Measurements from ENCODE around the gene PRDM16. TPM values are rescaled to one million over a fixed set of nuclear protein-coding genes. Genes with fewer than 3 reads are reported as not detected.

Gene PRDM16
- total RNA-seq, 4 donors from 2014 or later, result 5.4 to 13.2 (median 7.7) TPM

- no peaks in the 10 kb centered on the region for H3K27me3 ChIP-seq
- no peaks in the 10 kb centered on the region for H3K36me3 ChIP-seq
Observed at GRCh38 chr1:3430820-3431219, 361.8 kb downstream of the PRDM16 start.

GRCh38 chr1:3431266-3431665, 362.3 kb downstream of the PRDM16 start:
- DNase-seq, result no peak
- no peak overlapping the region for H3K4me3 ChIP-seq
- no peak overlapping the region for H3K27ac ChIP-seq
- H3K27me3 ChIP-seq, result no peaks in the 10 kb centered on the region
- no peaks in the 10 kb centered on the region for H3K9me3 ChIP-seq
- TF ChIP-seq, protein P1, sequence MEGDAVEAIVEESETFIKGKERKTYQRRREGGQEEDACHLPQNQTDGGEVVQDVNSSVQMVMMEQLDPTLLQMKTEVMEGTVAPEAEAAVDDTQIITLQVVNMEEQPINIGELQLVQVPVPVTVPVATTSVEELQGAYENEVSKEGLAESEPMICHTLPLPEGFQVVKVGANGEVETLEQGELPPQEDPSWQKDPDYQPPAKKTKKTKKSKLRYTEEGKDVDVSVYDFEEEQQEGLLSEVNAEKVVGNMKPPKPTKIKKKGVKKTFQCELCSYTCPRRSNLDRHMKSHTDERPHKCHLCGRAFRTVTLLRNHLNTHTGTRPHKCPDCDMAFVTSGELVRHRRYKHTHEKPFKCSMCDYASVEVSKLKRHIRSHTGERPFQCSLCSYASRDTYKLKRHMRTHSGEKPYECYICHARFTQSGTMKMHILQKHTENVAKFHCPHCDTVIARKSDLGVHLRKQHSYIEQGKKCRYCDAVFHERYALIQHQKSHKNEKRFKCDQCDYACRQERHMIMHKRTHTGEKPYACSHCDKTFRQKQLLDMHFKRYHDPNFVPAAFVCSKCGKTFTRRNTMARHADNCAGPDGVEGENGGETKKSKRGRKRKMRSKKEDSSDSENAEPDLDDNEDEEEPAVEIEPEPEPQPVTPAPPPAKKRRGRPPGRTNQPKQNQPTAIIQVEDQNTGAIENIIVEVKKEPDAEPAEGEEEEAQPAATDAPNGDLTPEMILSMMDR (IDR thresholded peaks at IDR 0.05), result no peak
- TF ChIP-seq POLR2A (IDR thresholded peaks at IDR 0.05), result no peak
- H3K4me1 ChIP-seq, result no peaks in the 10 kb centered on the region
- H3K36me3 ChIP-seq, result no peaks in the 10 kb centered on the region

More at GRCh38 chr1:3430820-3431219, 361.8 kb downstream of the PRDM16 start:
- no peak overlapping the region for H3K27ac ChIP-seq
- H3K4me3 ChIP-seq, result no peak overlapping the region
- H3K4me1 ChIP-seq, result no peaks in the 10 kb centered on the region
- no peaks in the 10 kb centered on the region for H3K9me3 ChIP-seq
- TF ChIP-seq POLR2A (IDR thresholded peaks at IDR 0.05), result no peak
- DNase-seq, result no peak

- DNase-seq, result no peak
- Histone ChIP-seq H3K27ac (no peak overlapping the region), H3K4me3 (no peak overlapping the region), H3K9me3 (no peaks in the 10 kb centered on the region), H3K27me3 (no peaks in the 10 kb centered on the region), H3K4me1 (no peaks in the 10 kb centered on the region), H3K36me3 (no peaks in the 10 kb centered on the region)
- TF ChIP-seq POLR2A (IDR thresholded peaks at IDR 0.05), result no peak
- TF ChIP-seq, protein P1 (IDR thresholded peaks at IDR 0.05), result no peak
Observed at GRCh38 chr1:3431686-3432085, 362.7 kb downstream of the PRDM16 start.

DNA sequence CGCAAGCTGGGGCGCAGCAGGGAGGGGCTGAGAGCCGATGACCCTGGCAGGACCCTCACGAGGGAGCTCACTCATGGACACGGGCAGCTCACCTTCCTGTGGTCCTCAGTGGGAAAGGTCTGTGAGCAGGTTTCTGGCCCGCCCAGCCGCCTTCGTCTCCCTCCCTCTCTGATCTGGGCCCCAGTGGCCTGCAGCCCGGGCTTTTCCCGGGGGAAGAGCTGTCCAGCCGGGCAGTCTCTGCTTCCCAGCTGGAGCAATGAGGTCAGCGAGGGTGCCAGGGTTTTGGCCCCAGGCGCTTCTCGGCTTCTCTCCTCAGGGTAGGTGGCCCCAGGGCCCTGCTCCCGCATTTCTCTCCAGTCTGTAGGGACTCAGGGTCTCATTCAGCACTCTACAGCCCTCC, 363.3 kb downstream of the PRDM16 start:
- no peaks in the 10 kb centered on the region for H3K36me3 ChIP-seq
- H3K4me3 ChIP-seq, result no peak overlapping the region
- no peaks in the 10 kb centered on the region for H3K27me3 ChIP-seq
- H3K27ac ChIP-seq, result no peak overlapping the region
- no peak for DNase-seq
- H3K9me3 ChIP-seq, result no peaks in the 10 kb centered on the region
- H3K4me1 ChIP-seq, result no peaks in the 10 kb centered on the region
- TF ChIP-seq, protein P1 (IDR thresholded peaks at IDR 0.05), result no peak
- no peak for TF ChIP-seq POLR2A (IDR thresholded peaks at IDR 0.05)

DNA sequence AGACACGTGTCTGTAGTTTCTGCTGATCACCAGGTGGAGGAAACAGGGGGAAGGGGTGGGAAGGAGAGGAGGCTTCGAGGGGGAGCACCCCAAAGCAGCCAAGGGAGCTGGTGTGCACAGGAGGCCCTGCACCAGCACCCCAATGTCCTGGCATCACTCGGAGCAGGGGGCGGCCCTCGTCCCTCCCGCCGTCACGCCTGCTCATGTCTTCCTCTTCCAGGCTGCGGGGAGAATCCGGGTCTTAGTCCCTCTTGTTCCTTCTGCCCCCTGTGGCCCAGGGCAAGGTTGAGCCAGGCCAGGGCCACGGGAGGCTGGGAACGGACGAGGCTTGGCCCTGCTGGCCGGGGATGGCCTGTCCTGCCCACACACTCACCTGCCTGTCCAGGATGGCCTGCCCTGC, 364.1 kb downstream of the PRDM16 start:
- Histone ChIP-seq H3K9me3 (no peaks in the 10 kb centered on the region), H3K27ac (no peak overlapping the region), H3K36me3 (no peaks in the 10 kb centered on the region), H3K27me3 (no peaks in the 10 kb centered on the region), H3K4me3 (no peak overlapping the region), H3K4me1 (no peaks in the 10 kb centered on the region)
- DNase-seq, result no peak
- TF ChIP-seq POLR2A (IDR thresholded peaks at IDR 0.05), result no peak
- TF ChIP-seq, protein P1 (IDR thresholded peaks at IDR 0.05), result no peak

DNA sequence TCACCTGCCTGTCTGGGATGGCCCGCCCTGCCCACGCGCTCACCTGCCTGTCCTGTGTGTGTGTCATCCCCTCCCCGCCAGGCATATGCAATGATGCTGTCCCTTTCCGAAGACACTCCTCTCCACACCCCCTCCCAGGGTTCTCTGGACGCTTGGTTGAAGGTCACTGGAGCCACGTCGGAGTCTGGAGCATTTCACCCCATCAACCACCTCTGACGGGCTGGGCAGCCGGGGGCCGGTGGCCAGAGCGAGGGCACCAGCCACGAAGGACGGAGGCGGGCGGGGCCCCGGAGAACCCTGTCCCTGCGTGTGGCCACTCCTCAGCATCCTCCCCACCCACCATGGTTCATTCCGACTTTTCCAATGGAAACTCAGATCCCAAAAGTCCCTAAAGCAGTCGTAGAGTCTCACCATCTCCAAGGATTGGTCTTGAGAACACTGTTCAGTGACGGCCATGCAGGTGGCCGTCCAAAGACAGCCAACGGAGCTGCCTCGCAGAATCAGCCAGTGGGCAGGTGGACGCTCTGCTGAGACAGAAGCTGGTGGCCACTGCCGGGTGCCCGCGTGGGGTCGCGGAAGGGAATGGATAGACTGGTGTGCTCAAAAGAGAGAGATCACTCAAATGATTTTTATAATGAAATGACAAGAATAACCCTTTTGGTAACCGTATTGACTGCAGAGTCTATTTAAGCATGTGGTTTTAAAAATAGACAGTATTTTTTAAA, 364.8 kb downstream of the PRDM16 start:
- TF ChIP-seq, protein P1 (IDR thresholded peaks at IDR 0.05), result no peak
- no peak for TF ChIP-seq POLR2A (IDR thresholded peaks at IDR 0.05)
- Histone ChIP-seq H3K9me3 (no peaks in the 10 kb centered on the region), H3K27ac (no peak overlapping the region), H3K4me3 (no peak overlapping the region), H3K36me3 (no peaks in the 10 kb centered on the region), H3K27me3 (no peaks in the 10 kb centered on the region), H3K4me1 (no peaks in the 10 kb centered on the region)
- DNase-seq, result no peak
